ENCODE data around the gene SLC19A1.

SLC19A1 gene

GRCh38 chr21:45583831-45584509 lies 41.7 kb upstream of the SLC19A1 start:
- TF ChIP-seq POLR2AphosphoS5 (IDR thresholded peaks at IDR 0.05; ENCODE audit: low read depth) (no peak), CTCF (IDR thresholded peaks at IDR 0.05; ENCODE audit: insufficient read depth, low read length) (no peak), SPI1 (IDR thresholded peaks at IDR 0.05; ENCODE audit: borderline replicate concordance, low read depth) (no peak), GABPA (IDR thresholded peaks at IDR 0.05; ENCODE audit: low read depth) (no peak)
- TF ChIP-seq, protein P1, sequence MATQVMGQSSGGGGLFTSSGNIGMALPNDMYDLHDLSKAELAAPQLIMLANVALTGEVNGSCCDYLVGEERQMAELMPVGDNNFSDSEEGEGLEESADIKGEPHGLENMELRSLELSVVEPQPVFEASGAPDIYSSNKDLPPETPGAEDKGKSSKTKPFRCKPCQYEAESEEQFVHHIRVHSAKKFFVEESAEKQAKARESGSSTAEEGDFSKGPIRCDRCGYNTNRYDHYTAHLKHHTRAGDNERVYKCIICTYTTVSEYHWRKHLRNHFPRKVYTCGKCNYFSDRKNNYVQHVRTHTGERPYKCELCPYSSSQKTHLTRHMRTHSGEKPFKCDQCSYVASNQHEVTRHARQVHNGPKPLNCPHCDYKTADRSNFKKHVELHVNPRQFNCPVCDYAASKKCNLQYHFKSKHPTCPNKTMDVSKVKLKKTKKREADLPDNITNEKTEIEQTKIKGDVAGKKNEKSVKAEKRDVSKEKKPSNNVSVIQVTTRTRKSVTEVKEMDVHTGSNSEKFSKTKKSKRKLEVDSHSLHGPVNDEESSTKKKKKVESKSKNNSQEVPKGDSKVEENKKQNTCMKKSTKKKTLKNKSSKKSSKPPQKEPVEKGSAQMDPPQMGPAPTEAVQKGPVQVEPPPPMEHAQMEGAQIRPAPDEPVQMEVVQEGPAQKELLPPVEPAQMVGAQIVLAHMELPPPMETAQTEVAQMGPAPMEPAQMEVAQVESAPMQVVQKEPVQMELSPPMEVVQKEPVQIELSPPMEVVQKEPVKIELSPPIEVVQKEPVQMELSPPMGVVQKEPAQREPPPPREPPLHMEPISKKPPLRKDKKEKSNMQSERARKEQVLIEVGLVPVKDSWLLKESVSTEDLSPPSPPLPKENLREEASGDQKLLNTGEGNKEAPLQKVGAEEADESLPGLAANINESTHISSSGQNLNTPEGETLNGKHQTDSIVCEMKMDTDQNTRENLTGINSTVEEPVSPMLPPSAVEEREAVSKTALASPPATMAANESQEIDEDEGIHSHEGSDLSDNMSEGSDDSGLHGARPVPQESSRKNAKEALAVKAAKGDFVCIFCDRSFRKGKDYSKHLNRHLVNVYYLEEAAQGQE (IDR thresholded peaks at IDR 0.05; ENCODE audit: insufficient replicate concordance, low read depth) = no peak
- Histone ChIP-seq H3K27me3 (ENCODE audit: insufficient read depth, poor library complexity, severe bottlenecking) (no peaks in the 10 kb centered on the region), H3K4me3 (replicated peaks; ENCODE audit: insufficient read depth, low read length) (no peak overlapping the region), H3K27ac (replicated peaks) (no peak overlapping the region)
- no peak for DNase-seq (ENCODE audit: low read depth in 1 of 2, low spot score in 1 of 2)

- Histone ChIP-seq H3K4me3 (replicated peaks; ENCODE audit: insufficient read depth, low read length) (no peak overlapping the region), H3K27me3 (ENCODE audit: insufficient read depth, poor library complexity, severe bottlenecking) (peaks cover under 1% of the 10 kb centered on the region), H3K27ac (replicated peaks) (no peak overlapping the region)
- TF ChIP-seq POLR2AphosphoS5 (IDR thresholded peaks at IDR 0.05; ENCODE audit: low read depth) (no peak), CTCF (IDR thresholded peaks at IDR 0.05; ENCODE audit: insufficient read depth, low read length) (no peak), GABPA (IDR thresholded peaks at IDR 0.05; ENCODE audit: low read depth) (no peak), SPI1 (IDR thresholded peaks at IDR 0.05; ENCODE audit: borderline replicate concordance, low read depth) (no peak)
- TF ChIP-seq, protein P1 (IDR thresholded peaks at IDR 0.05; ENCODE audit: insufficient replicate concordance, low read depth) = no peak
- DNase-seq (ENCODE audit: low read depth in 1 of 2, low spot score in 1 of 2) = no peak
Observed at GRCh38 chr21:45582128-45582527, 39.9 kb upstream of the SLC19A1 start.

GRCh38 chr21:45581322-45581712 lies 39.1 kb upstream of the SLC19A1 start:
- no peak for DNase-seq (ENCODE audit: low read depth in 1 of 2, low spot score in 1 of 2)
- TF ChIP-seq POLR2AphosphoS5 (IDR thresholded peaks at IDR 0.05; ENCODE audit: low read depth) (no peak), GABPA (IDR thresholded peaks at IDR 0.05; ENCODE audit: low read depth) (no peak), CTCF (IDR thresholded peaks at IDR 0.05; ENCODE audit: insufficient read depth, low read length) (no peak), SPI1 (IDR thresholded peaks at IDR 0.05; ENCODE audit: borderline replicate concordance, low read depth) (no peak)
- TF ChIP-seq, protein P1 (IDR thresholded peaks at IDR 0.05; ENCODE audit: insufficient replicate concordance, low read depth) = no peak

More at GRCh38 chr21:45581322-45581712, 39.1 kb upstream of the SLC19A1 start:
- H3K27ac ChIP-seq (replicated peaks) = no peak overlapping the region
- H3K27me3 ChIP-seq (ENCODE audit: insufficient read depth, poor library complexity, severe bottlenecking) = peaks cover 2% of the 10 kb centered on the region
- no peak overlapping the region for H3K4me3 ChIP-seq (replicated peaks; ENCODE audit: insufficient read depth, low read length)

Measured in HL-60 (cell line).